ENCODE results near the gene KLHL22. TPM values are rescaled to one million over a fixed set of nuclear protein-coding genes. Genes with fewer than 3 reads are reported as not detected.

KLHL22 gene
- total and polyA plus RNA-seq, 2 donors (not counting 1 experiment from before 2014, with no cell fraction given): 17.4 to 35.3 TPM

DNA sequence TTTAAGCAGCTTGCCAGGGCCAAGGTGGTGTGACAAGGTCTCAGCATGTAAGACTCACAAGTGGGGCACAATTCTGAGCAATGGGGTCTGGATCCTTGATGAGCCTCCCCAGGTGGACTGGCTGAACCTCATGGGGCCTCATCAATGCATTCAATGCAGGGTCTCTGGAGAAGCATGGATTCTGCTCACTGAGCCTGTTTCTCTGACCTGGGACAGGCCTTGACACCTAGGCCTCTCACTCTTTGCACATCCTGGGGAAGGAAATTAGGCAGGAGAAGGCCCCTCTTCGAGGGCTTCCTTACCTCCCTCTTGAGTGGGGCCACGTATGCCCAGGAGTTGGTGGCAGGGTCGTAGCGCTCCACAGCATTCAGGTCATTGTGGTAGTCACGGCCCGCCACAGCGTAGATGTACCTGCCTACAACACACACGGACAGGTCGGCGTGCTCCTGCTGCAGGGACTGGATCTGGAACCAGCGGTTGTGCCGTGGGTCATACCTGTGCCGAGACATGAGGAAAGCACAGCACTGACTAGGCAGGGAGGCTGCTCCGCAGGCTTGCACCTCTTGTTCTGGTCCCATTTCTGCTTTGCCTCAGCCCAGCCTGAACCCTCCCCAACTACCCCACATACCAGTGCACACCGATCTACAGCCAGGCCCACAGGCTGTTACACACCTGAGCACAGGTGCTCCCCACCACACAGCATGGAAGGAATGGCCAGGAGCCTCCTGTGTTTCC, 37.9 kb downstream of the KLHL22 start:
- Histone ChIP-seq H3K4me3 (replicated peaks in 1 of 4; ENCODE audit: control extremely low read depth in 1 of 4, insufficient read depth in 1 of 4, low read depth in 3 of 4, low read length in 4 of 4) (no peak overlapping the region), H3K4me2 (ENCODE audit: extremely low read depth, insufficient read depth, low read length) (no peak overlapping the region), H3K79me2 (ENCODE audit: control insufficient read depth, insufficient read depth, low read length) (no peaks in the 10 kb centered on the region), H3K36me3 (ENCODE audit: control insufficient read depth, insufficient read depth, low read length) (no peaks in the 10 kb centered on the region), H3K9me3 (ENCODE audit: control insufficient read depth, insufficient read depth, low read depth, low read length) (no peaks in the 10 kb centered on the region), H3K4me1 (ENCODE audit: control insufficient read depth, extremely low read depth, insufficient read depth, low read length) (no peaks in the 10 kb centered on the region), H4K20me1 (ENCODE audit: control insufficient read depth, extremely low read depth, insufficient read depth, low read length) (no peaks in the 10 kb centered on the region), H3K27me3 (ENCODE audit: control insufficient read depth, insufficient read depth, low read length) (no peaks in the 10 kb centered on the region), H2AFZ (ENCODE audit: low read length) (no peak overlapping the region), H3K27ac (ENCODE audit: insufficient read depth, low read length) (no peak overlapping the region), H3K9ac (ENCODE audit: insufficient read depth, low read length) (no peak overlapping the region)
- TF ChIP-seq EZH2 (IDR thresholded peaks at IDR 0.05; ENCODE audit: low read length, missing control alignments): no peak
- TF ChIP-seq CTCF (conservative IDR thresholded peaks at IDR 0.05 in 1 of 2, IDR thresholded peaks at IDR 0.05 in 1 of 2; ENCODE audit: low read depth in 1 of 2, low read length in 2 of 2): no peak
- DNase-seq (ENCODE audit: low read depth in 2 of 2): no peak

- H3K9me3 ChIP-seq (ENCODE audit: control insufficient read depth, insufficient read depth, low read depth, low read length): no peaks in the 10 kb centered on the region
- no peaks in the 10 kb centered on the region for H3K27me3 ChIP-seq (ENCODE audit: control insufficient read depth, insufficient read depth, low read length)
- H3K27ac ChIP-seq (ENCODE audit: insufficient read depth, low read length): no peak overlapping the region
- H3K4me2 ChIP-seq (ENCODE audit: extremely low read depth, insufficient read depth, low read length): no peak overlapping the region
- no peaks in the 10 kb centered on the region for H3K4me1 ChIP-seq (ENCODE audit: control insufficient read depth, extremely low read depth, insufficient read depth, low read length)
- H3K9ac ChIP-seq (ENCODE audit: insufficient read depth, low read length): no peak overlapping the region
- no peaks in the 10 kb centered on the region for H3K36me3 ChIP-seq (ENCODE audit: control insufficient read depth, insufficient read depth, low read length)
- no peak for DNase-seq (ENCODE audit: low read depth in 2 of 2)
- TF ChIP-seq CTCF (conservative IDR thresholded peaks at IDR 0.05 in 1 of 2, IDR thresholded peaks at IDR 0.05 in 1 of 2; ENCODE audit: low read depth in 1 of 2, low read length in 2 of 2): no peak
- no peak for TF ChIP-seq EZH2 (IDR thresholded peaks at IDR 0.05; ENCODE audit: low read length, missing control alignments)
- H2AFZ ChIP-seq (ENCODE audit: low read length): no peak overlapping the region
- no peaks in the 10 kb centered on the region for H3K79me2 ChIP-seq (ENCODE audit: control insufficient read depth, insufficient read depth, low read length)
- no peaks in the 10 kb centered on the region for H4K20me1 ChIP-seq (ENCODE audit: control insufficient read depth, extremely low read depth, insufficient read depth, low read length)
- no peak overlapping the region for H3K4me3 ChIP-seq (replicated peaks in 1 of 4; ENCODE audit: control extremely low read depth in 1 of 4, insufficient read depth in 1 of 4, low read depth in 3 of 4, low read length in 4 of 4)
Observed at GRCh38 chr22:20456722-20457076, 38.9 kb downstream of the KLHL22 start.

DNA sequence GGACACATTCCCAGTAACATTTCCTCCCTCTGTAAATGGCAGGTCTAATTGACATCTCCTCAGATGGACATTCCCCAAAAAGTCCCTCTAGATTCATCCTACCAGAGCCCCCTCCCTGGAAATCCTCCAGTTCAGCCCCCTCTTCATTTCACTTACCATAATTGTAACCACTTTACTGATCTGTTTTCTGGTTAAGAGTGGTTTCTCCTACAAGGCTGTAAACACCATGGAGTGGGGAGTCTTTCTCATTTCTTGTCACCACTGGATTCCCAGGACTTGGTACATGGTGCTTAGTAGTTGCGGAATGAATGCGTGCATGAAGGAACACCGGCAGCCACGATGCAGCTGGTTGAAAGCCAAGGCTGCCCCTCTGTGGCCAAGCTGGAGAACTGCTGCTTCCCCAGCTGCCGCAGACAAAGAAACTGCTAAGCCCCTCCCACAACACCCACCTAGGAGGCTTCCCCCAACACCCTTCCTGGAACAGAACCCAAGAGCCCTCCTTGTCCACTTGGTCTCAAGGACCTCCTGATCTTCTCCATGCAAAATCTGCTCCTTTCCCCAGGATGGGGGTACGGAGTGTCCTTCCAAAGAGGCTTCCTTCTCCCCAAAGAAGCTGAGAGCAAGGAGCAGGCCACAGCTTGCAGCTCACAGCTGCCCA, 39.4 kb downstream of the KLHL22 start:
- DNase-seq (ENCODE audit: low read depth in 2 of 2): peak; percentile 83 to 85
- Histone ChIP-seq H3K79me2 (ENCODE audit: control insufficient read depth, insufficient read depth, low read length) (no peaks in the 10 kb centered on the region), H3K9ac (ENCODE audit: insufficient read depth, low read length) (no peak overlapping the region), H3K27me3 (ENCODE audit: control insufficient read depth, insufficient read depth, low read length) (no peaks in the 10 kb centered on the region), H3K9me3 (ENCODE audit: control insufficient read depth, insufficient read depth, low read depth, low read length) (no peaks in the 10 kb centered on the region), H2AFZ (ENCODE audit: low read length) (no peak overlapping the region), H3K4me1 (ENCODE audit: control insufficient read depth, extremely low read depth, insufficient read depth, low read length) (no peaks in the 10 kb centered on the region), H4K20me1 (ENCODE audit: control insufficient read depth, extremely low read depth, insufficient read depth, low read length) (no peaks in the 10 kb centered on the region), H3K4me2 (ENCODE audit: extremely low read depth, insufficient read depth, low read length) (no peak overlapping the region), H3K36me3 (ENCODE audit: control insufficient read depth, insufficient read depth, low read length) (no peaks in the 10 kb centered on the region), H3K4me3 (replicated peaks in 1 of 4; ENCODE audit: control extremely low read depth in 1 of 4, insufficient read depth in 1 of 4, low read depth in 3 of 4, low read length in 4 of 4) (no peak overlapping the region), H3K27ac (ENCODE audit: insufficient read depth, low read length) (no peak overlapping the region)
- TF ChIP-seq CTCF (conservative IDR thresholded peaks at IDR 0.05 in 1 of 2, IDR thresholded peaks at IDR 0.05 in 1 of 2; ENCODE audit: low read depth in 1 of 2, low read length in 2 of 2) (peak; percentile 84 to 97), EZH2 (IDR thresholded peaks at IDR 0.05; ENCODE audit: low read length, missing control alignments) (no peak)
